Suprapubic skin (tissue), 3 donors: ENCODE data around the gene CNTF.

Experiments used
- CTCF ChIP-seq, 2 donors: fragments of 200-600 bp in 1 of 2; fragments of 450-650 bp in 1 of 2; sonication (generic) in 1 of 2; IDR thresholded peaks; one replicate each; pipeline ENCODE4 v1.5.1; 2016 to 2019; ENCODE audit warnings: antibody characterized with exemption in 2 of 2, mild to moderate bottlenecking in 1 of 2, moderate library complexity in 1 of 2
- POLR2A ChIP-seq, 2 donors: fragments of 450-650 bp; IDR thresholded peaks; one replicate each; pipeline ENCODE4 v1.6.1; 2017; ENCODE audit warnings: antibody characterized with exemption in 2 of 2, mild to moderate bottlenecking in 2 of 2, moderate library complexity in 2 of 2

- no peak for TF ChIP-seq CTCF (IDR thresholded peaks at IDR 0.05)
- TF ChIP-seq POLR2A (IDR thresholded peaks at IDR 0.05), result no peak
Observed at GRCh38 chr11:58625826-58626460, 3.5 kb downstream of the CNTF start.
